IMR-90 (cell line): ENCODE results near the gene ITPKC. TPM values are rescaled to one million over a fixed set of nuclear protein-coding genes. Genes with fewer than 3 reads are reported as not detected.

Source experiments
- ATAC-seq: fragments of 200-7000 bp; cut with Tn5 transposase; 2 replicates; pipeline ENCODE4 v1.9.1; 2020; ENCODE audit warnings: low read depth, mild to moderate bottlenecking, moderate library complexity
- BruUV-seq: library from RNA; stranded (reverse); fragments of 400-500 nt; replicated peaks from 2 replicates; lab custom pipeline; 2021; lab: Mats Ljungman, UMichigan
- CTCF ChIA-PET: fragments of 300-600 bp; formaldehyde crosslinking; extraction: SDS; loops from one replicate; lab custom pipeline; 2021; ENCODE audit warnings: antibody characterized with exemption; lab: Yijun Ruan, JAX
- POLR2A ChIA-PET: fragments of 300-600 bp; sonication (Branson Sonifier 250); formaldehyde crosslinking; loops from one replicate; lab custom pipeline; 2022; ENCODE audit warnings: antibody characterized with exemption; ENCODE audit not compliant: unreplicated experiment; lab: Charles Lee
- DNase-seq: peaks from one replicate; pipeline ENCODE4 v3.0.0; 2013
- H2AFZ ChIP-seq: replicated peaks from 2 replicates; pipeline ENCODE3; 2013; ENCODE audit warnings: low read length, mild to moderate bottlenecking; ENCODE audit not compliant: poor library complexity
- H2AK5ac ChIP-seq: 2 replicates; pipeline ENCODE4 v1.6.1; 2013; ENCODE audit warnings: low read depth, low read length, inconsistent platforms
- H2AK9ac ChIP-seq: replicated peaks from 2 replicates; pipeline ENCODE3; 2013; ENCODE audit warnings: mild to moderate bottlenecking, low read depth, low read length, moderate library complexity; ENCODE audit not compliant: poor library complexity
- H2BK120ac ChIP-seq: 2 replicates; pipeline ENCODE4 v1.6.1; 2013; ENCODE audit warnings: low read depth, low read length, inconsistent platforms
- H2BK15ac ChIP-seq: 3 replicates; pipeline ENCODE4 v1.6.1; 2013; ENCODE audit warnings: low read depth, low read length, inconsistent platforms
- H2BK20ac ChIP-seq: 2 replicates; pipeline ENCODE4 v1.6.1; 2013; ENCODE audit warnings: low read depth, mild to moderate bottlenecking, inconsistent platforms, low read length, moderate library complexity
- H2BK5ac ChIP-seq: 2 replicates; pipeline ENCODE4 v1.6.1; 2013; ENCODE audit warnings: mild to moderate bottlenecking, low read depth, low read length, inconsistent platforms; ENCODE audit not compliant: poor library complexity, severe bottlenecking
- H3K14ac ChIP-seq: replicated peaks from 2 replicates; pipeline ENCODE4 v1.6.1; 2013; ENCODE audit warnings: low read depth, low read length, inconsistent platforms
- H3K18ac ChIP-seq: 2 replicates; pipeline ENCODE4 v1.6.1; 2013; ENCODE audit warnings: low read depth, low read length, control low read depth
- H3K23ac ChIP-seq: 2 replicates; pipeline ENCODE4 v1.6.1; 2013; ENCODE audit warnings: low read depth, low read length, inconsistent platforms
- H3K27ac ChIP-seq: 2 replicates; pipeline ENCODE4 v1.5.1; 2013; ENCODE audit warnings: mild to moderate bottlenecking, control low read depth, low read length; ENCODE audit not compliant: insufficient read depth
- H3K27me3 ChIP-seq: 2 replicates; pipeline ENCODE4 v1.6.1; 2013; ENCODE audit warnings: low read length; ENCODE audit not compliant: control insufficient read depth, insufficient read depth
- H3K36me3 ChIP-seq: 2 replicates; pipeline ENCODE4 v1.6.1; 2013; ENCODE audit warnings: low read length, mixed read lengths; ENCODE audit not compliant: control insufficient read depth, insufficient read depth
- H3K4ac ChIP-seq: 2 replicates; pipeline ENCODE4 v1.6.1; 2013; ENCODE audit warnings: low read depth, low read length, inconsistent platforms
- H3K4me1 ChIP-seq: 2 replicates; pipeline ENCODE4 v1.6.1; 2013; ENCODE audit warnings: low read length, mixed read lengths; ENCODE audit not compliant: control insufficient read depth, insufficient read depth
- H3K4me2 ChIP-seq: 2 replicates; pipeline ENCODE4 v1.6.1; 2013; ENCODE audit warnings: low read depth, mild to moderate bottlenecking, control low read depth, low read length, moderate library complexity
- H3K4me3 ChIP-seq: 2 replicates; pipeline ENCODE4 v1.5.1; 2013; ENCODE audit warnings: low read depth, mild to moderate bottlenecking, control low read depth, low read length, moderate library complexity; ENCODE audit not compliant: insufficient read depth
- H3K56ac ChIP-seq: 2 replicates; pipeline ENCODE4 v1.6.1; 2013; ENCODE audit warnings: low read length, inconsistent platforms; ENCODE audit not compliant: insufficient read depth; ENCODE audit errors: extremely low read depth
- H3K79me1 ChIP-seq, 2 experiments: 2 replicates each; pipeline ENCODE4 v1.6.1; 2013; ENCODE audit warnings: low read length in 2 of 2, inconsistent platforms in 1 of 2, low read depth in 1 of 2
- H3K9ac ChIP-seq: 2 replicates; pipeline ENCODE4 v1.6.1; 2013; ENCODE audit warnings: low read depth, low read length, control low read depth
- H3K9me1 ChIP-seq: 2 replicates; pipeline ENCODE4 v1.6.1; 2013; ENCODE audit warnings: low read length, inconsistent platforms; ENCODE audit not compliant: insufficient read depth
- H3K9me3 ChIP-seq: 2 replicates; pipeline ENCODE4 v1.6.1; 2013; ENCODE audit warnings: low read length; ENCODE audit not compliant: control insufficient read depth, insufficient read depth
- H4K20me1 ChIP-seq: 2 replicates; pipeline ENCODE4 v1.6.1; 2013; ENCODE audit warnings: low read length, inconsistent platforms; ENCODE audit not compliant: insufficient read depth
- H4K5ac ChIP-seq: 2 replicates; pipeline ENCODE4 v1.6.1; 2013; ENCODE audit warnings: mild to moderate bottlenecking, low read depth, low read length, control low read depth
- H4K8ac ChIP-seq, 2 experiments: 2 replicates each; pipeline ENCODE4 v1.6.1; 2013; ENCODE audit warnings: low read depth in 2 of 2, low read length in 2 of 2, control low read depth in 1 of 2, inconsistent platforms in 1 of 2
- H4K91ac ChIP-seq: 2 replicates; pipeline ENCODE4 v1.6.1; 2013; ENCODE audit warnings: low read depth, low read length, inconsistent platforms; ENCODE audit not compliant: insufficient read depth
- BHLHE40 ChIP-seq: fragments of 150-350 bp; IDR thresholded peaks from 2 replicates; pipeline ENCODE4 v1.6.1; 2016; ENCODE audit warnings: mild to moderate bottlenecking, low read depth, low read length
- CEBPB ChIP-seq: IDR thresholded peaks from 2 replicates; pipeline ENCODE4 v1.6.1; 2012; ENCODE audit warnings: low read depth, low read length, improper control_type of control experiment
- CHD1 ChIP-seq: IDR thresholded peaks from 2 replicates; pipeline ENCODE4 v1.6.1; 2012; ENCODE audit warnings: low read depth, low read length, improper control_type of control experiment
- FOS ChIP-seq: fragments of 150-350 bp; IDR thresholded peaks from 2 replicates; pipeline ENCODE4 v1.6.1; 2016; ENCODE audit warnings: low read depth, low read length
- MAFK ChIP-seq: IDR thresholded peaks from 2 replicates; pipeline ENCODE4 v1.6.1; 2012; ENCODE audit warnings: low read depth, low read length, improper control_type of control experiment
- MAZ ChIP-seq: IDR thresholded peaks from 2 replicates; pipeline ENCODE4 v1.6.1; 2012; ENCODE audit warnings: low read depth, mild to moderate bottlenecking, low read length, improper control_type of control experiment, moderate library complexity, borderline replicate concordance
- MXI1 ChIP-seq: IDR thresholded peaks from 2 replicates; pipeline ENCODE4 v1.6.1; 2012; ENCODE audit warnings: low read depth, mild to moderate bottlenecking, low read length, moderate library complexity, borderline replicate concordance
- NFE2L2 ChIP-seq: fragments of 150-350 bp; IDR thresholded peaks from 2 replicates; pipeline ENCODE4 v1.6.1; 2016; ENCODE audit warnings: low read depth, mild to moderate bottlenecking, low read length
- POLR2A ChIP-seq: IDR thresholded peaks from 2 replicates; pipeline ENCODE4 v1.6.1; 2012; ENCODE audit warnings: mild to moderate bottlenecking, low read depth, low read length
- RAD21 ChIP-seq: IDR thresholded peaks from 2 replicates; pipeline ENCODE4 v1.6.1; 2012; ENCODE audit warnings: low read length, improper control_type of control experiment
- RCOR1 ChIP-seq: IDR thresholded peaks from 2 replicates; pipeline ENCODE4 v1.6.1; 2012; ENCODE audit warnings: mild to moderate bottlenecking, low read length, improper control_type of control experiment; ENCODE audit not compliant: insufficient replicate concordance
- RFX5 ChIP-seq: IDR thresholded peaks from 2 replicates; pipeline ENCODE4 v1.8.0; 2012; ENCODE audit warnings: low read depth, mild to moderate bottlenecking, low read length, moderate library complexity
- SMC3 ChIP-seq: fragments of 150-350 bp; IDR thresholded peaks from 2 replicates; pipeline ENCODE4 v1.6.1; 2016; ENCODE audit warnings: low read depth, mild to moderate bottlenecking, antibody characterized with exemption, low read length, moderate library complexity
- WGBS, 2 experiments: methylation state at CpG; one replicate each; pipeline versions ENCODE4 v1.1.5 to v1.1.7; 2013; ENCODE audit warnings: missing lambda C conversion rate in 2 of 2; ENCODE audit not compliant: insufficient read length in 1 of 2; ENCODE audit errors: extremely low coverage in 2 of 2; 5-methylcytosine and 5-hydroxymethylcytosine counted together
- dilution Hi-C: fragments of 300-500 bp; cut with HindIII; formaldehyde crosslinking; loops from one replicate; pipeline ENCODE4 v1.14.3; 2018; ENCODE audit warnings: low sequenced_read_pairs; ENCODE audit not compliant: unreplicated experiment
- in situ Hi-C: fragments of 300-500 bp; cut with MboI; formaldehyde crosslinking; loops from 3 replicates; pipeline ENCODE4 v1.14.3; 2019; ENCODE audit warnings: low sequenced_read_pairs, inconsistent platforms, mixed read lengths
- intact Hi-C: fragments of 100-400 bp; cut with micrococcal nuclease; formaldehyde crosslinking; loops from 2 replicates; pipeline ENCODE4 v1.10.0; 2022
- polyA plus RNA-seq, 3 experiments: library from polyadenylated mRNA; depleted of rRNA; stranded (reverse); fragments of >200 nt; gene quantifications; 2 replicates each; pipeline ENCODE4 v1.2.3, GENCODE V29; 2012; ENCODE audit warnings: low replicate concordance in 1 of 3
- total RNA-seq: library from RNA; depleted of rRNA; stranded (reverse); fragments of >200 nt; gene quantifications from 2 replicates; pipeline ENCODE4 v1.2.3, GENCODE V29; 2012
- TF ChIP-seq, protein P1 (sequence below): fragments of 150-350 bp; IDR thresholded peaks from 2 replicates; pipeline ENCODE4 v1.6.1; 2017; ENCODE audit warnings: mild to moderate bottlenecking, antibody characterized with exemption, low read length, low read depth
- TF ChIP-seq, protein P2 (sequence below): fragments of 150-350 bp; IDR thresholded peaks from 2 replicates; pipeline ENCODE4 v1.6.1; 2016; ENCODE audit warnings: low read depth, mild to moderate bottlenecking, low read length, moderate library complexity, borderline replicate concordance
- TF ChIP-seq, protein P3 (sequence below): conservative IDR thresholded peaks from 2 replicates; pipeline ENCODE4 v1.5.1; 2012; ENCODE audit warnings: mild to moderate bottlenecking, low read depth, low read length, improper control_type of control experiment

The ITPKC gene
- total and polyA plus RNA-seq, 2 of the 4 experiments (the other 2 are of a cell fraction) = 7.7 to 9.4 TPM

DNA sequence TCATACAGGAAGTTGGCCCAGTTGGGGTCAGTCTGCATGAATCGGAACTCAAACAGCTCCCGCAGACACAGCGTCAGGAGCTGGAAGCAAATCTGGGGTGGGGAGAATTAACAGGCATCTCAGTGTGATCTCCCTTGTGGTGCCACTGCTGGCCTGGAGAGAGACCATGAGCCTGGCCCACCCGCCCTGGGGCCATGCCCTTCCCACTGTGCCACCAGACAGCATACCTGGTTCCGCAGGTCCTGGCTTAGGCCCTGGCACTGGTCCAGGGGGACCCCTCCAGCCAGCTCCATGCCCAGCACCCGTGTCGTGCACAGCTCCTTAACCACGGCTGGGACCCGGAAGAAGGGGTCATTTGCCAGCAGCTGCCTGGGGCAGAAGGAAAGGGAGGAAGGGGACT lies 16.8 kb upstream of the ITPKC start:
- Histone ChIP-seq H3K9ac (no peak overlapping the region), H4K8ac (no peak overlapping the region), H2AFZ (no peak overlapping the region), H3K14ac (no peak overlapping the region), H3K27ac (no peak overlapping the region), H3K9me3 (no peaks in the 10 kb centered on the region), H4K91ac (no peak overlapping the region), H3K4me3 (no peak overlapping the region), H3K4me1 (no peaks in the 10 kb centered on the region), H3K4me2 (no peak overlapping the region), H2BK120ac (no peak overlapping the region), H3K4ac (no peak overlapping the region), H2BK5ac (no peak overlapping the region), H3K56ac (no peak overlapping the region), H2BK20ac (no peak overlapping the region), H3K18ac (no peak overlapping the region), H3K23ac (no peak overlapping the region), H2AK5ac (no peak overlapping the region), H4K20me1 (no peaks in the 10 kb centered on the region), H3K27me3 (no peaks in the 10 kb centered on the region), H3K36me3 (peaks cover 64% of the 10 kb centered on the region), H2BK15ac (no peak overlapping the region), H4K5ac (no peak overlapping the region), H3K79me1 (no peaks in the 10 kb centered on the region), H2AK9ac (no peak overlapping the region), H3K9me1 (peaks cover 11% of the 10 kb centered on the region; the same call in 1 of the 2 replicates)
- in situ Hi-C loops = no loop called here
- no peak for DNase-seq
- 80% methylated on average over 1 of the region's 9 CpGs; no CpG with 5 or more reads in 1 of the 2 experiments for WGBS, 2 experiments
- dilution Hi-C loops = no loop called here
- ChIA-PET CTCF (no interaction called here), POLR2A (no interaction called here)
- intact Hi-C loops = no loop called here
- TF ChIP-seq, protein P1, sequence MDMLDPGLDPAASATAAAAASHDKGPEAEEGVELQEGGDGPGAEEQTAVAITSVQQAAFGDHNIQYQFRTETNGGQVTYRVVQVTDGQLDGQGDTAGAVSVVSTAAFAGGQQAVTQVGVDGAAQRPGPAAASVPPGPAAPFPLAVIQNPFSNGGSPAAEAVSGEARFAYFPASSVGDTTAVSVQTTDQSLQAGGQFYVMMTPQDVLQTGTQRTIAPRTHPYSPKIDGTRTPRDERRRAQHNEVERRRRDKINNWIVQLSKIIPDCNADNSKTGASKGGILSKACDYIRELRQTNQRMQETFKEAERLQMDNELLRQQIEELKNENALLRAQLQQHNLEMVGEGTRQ = no peak
- TF ChIP-seq RCOR1 (no peak), MAZ (no peak), MAFK (no peak), FOS (no peak), CHD1 (no peak), SMC3 (no peak), RFX5 (no peak), NFE2L2 (no peak), BHLHE40 (no peak), POLR2A (no peak), CEBPB (no peak), RAD21 (no peak), MXI1 (no peak)
- TF ChIP-seq, protein P2, sequence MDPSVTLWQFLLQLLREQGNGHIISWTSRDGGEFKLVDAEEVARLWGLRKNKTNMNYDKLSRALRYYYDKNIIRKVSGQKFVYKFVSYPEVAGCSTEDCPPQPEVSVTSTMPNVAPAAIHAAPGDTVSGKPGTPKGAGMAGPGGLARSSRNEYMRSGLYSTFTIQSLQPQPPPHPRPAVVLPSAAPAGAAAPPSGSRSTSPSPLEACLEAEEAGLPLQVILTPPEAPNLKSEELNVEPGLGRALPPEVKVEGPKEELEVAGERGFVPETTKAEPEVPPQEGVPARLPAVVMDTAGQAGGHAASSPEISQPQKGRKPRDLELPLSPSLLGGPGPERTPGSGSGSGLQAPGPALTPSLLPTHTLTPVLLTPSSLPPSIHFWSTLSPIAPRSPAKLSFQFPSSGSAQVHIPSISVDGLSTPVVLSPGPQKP = no peak
- TF ChIP-seq, protein P3, sequence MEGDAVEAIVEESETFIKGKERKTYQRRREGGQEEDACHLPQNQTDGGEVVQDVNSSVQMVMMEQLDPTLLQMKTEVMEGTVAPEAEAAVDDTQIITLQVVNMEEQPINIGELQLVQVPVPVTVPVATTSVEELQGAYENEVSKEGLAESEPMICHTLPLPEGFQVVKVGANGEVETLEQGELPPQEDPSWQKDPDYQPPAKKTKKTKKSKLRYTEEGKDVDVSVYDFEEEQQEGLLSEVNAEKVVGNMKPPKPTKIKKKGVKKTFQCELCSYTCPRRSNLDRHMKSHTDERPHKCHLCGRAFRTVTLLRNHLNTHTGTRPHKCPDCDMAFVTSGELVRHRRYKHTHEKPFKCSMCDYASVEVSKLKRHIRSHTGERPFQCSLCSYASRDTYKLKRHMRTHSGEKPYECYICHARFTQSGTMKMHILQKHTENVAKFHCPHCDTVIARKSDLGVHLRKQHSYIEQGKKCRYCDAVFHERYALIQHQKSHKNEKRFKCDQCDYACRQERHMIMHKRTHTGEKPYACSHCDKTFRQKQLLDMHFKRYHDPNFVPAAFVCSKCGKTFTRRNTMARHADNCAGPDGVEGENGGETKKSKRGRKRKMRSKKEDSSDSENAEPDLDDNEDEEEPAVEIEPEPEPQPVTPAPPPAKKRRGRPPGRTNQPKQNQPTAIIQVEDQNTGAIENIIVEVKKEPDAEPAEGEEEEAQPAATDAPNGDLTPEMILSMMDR = no peak
- BruUV-seq = no TSS peak
- ATAC-seq = no peak
